ENCODE data around the gene ZPBP.

GRCh38 chr7:50095634-50096033, 2.6 kb upstream of the ZPBP start:
- TF ChIP-seq EZH2 (IDR thresholded peaks at IDR 0.05; ENCODE audit: borderline replicate concordance) (no peak), CTCF (IDR thresholded peaks at IDR 0.05; ENCODE audit: poor library complexity) (no peak), EZH2phosphoT487 (IDR thresholded peaks at IDR 0.05; ENCODE audit: low read depth, severe bottlenecking, unreplicated experiment) (no peak)

All from hepatocyte (in vitro differentiated cells).